NCI-H1417 treated with DMSO at 0.1 percent for 48 hours (cell line): Measurements from ENCODE around the gene SYNGAP1.

Source experiments
- DNase-seq: peaks from one replicate; lab custom pipeline; 2025; lab: John Stamatoyannopoulos, UW

The SYNGAP1 gene

DNA sequence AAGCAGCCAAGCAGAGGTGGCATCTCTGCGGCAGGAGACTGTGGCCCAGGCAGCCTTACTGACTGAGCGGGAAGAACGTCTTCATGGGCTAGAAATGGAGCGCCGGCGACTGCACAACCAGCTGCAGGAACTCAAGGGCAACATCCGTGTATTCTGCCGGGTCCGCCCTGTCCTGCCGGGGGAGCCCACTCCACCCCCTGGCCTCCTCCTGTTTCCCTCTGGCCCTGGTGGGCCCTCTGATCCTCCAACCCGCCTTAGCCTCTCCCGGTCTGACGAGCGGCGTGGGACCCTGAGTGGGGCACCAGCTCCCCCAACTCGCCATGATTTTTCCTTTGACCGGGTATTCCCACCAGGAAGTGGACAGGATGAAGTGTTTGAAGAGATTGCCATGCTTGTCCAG is 15.0 kb upstream of the SYNGAP1 start:
- no peak for DNase-seq

DNA sequence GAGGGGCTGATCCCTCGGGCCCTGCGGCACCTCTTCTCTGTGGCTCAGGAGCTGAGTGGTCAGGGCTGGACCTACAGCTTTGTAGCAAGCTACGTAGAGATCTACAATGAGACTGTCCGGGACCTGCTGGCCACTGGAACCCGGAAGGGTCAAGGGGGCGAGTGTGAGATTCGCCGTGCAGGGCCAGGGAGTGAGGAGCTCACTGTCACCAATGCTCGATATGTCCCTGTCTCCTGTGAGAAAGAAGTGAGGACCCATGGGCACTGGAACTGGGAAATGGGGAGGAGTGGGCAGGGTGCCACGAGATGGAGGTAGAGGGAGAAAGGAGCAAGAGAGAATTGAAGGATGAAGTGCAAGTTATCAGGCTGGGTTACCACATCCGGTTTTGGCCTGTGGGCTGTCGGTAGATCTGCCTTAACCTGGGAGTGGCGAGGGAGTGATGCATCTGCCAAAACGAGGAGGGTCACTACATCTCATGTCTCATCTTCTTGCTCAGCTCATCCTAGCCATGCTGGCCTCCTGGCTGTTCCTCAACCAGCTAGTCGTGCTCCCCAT is 14.4 kb upstream of the SYNGAP1 start:
- no peak for DNase-seq

DNA sequence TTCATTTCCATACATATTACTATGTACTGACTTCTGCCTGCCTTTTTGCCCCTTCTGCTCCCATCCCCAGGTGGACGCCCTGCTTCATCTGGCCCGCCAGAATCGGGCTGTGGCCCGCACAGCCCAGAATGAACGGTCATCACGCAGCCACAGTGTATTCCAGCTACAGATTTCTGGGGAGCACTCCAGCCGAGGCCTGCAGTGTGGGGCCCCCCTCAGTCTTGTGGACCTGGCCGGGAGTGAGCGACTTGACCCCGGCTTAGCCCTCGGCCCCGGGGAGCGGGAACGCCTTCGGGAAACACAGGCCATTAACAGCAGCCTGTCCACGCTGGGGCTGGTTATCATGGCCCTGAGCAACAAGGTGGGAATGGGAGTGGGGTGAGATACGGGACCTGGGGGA is 13.7 kb upstream of the SYNGAP1 start:
- no peak for DNase-seq

- no peak for DNase-seq
Measured at GRCh38 chr6:33407132-33407718, 12.6 kb upstream of the SYNGAP1 start.

GRCh38 chr6:33410050-33410710 is 9.7 kb upstream of the SYNGAP1 start:
- DNase-seq = peak; percentile 92

DNA sequence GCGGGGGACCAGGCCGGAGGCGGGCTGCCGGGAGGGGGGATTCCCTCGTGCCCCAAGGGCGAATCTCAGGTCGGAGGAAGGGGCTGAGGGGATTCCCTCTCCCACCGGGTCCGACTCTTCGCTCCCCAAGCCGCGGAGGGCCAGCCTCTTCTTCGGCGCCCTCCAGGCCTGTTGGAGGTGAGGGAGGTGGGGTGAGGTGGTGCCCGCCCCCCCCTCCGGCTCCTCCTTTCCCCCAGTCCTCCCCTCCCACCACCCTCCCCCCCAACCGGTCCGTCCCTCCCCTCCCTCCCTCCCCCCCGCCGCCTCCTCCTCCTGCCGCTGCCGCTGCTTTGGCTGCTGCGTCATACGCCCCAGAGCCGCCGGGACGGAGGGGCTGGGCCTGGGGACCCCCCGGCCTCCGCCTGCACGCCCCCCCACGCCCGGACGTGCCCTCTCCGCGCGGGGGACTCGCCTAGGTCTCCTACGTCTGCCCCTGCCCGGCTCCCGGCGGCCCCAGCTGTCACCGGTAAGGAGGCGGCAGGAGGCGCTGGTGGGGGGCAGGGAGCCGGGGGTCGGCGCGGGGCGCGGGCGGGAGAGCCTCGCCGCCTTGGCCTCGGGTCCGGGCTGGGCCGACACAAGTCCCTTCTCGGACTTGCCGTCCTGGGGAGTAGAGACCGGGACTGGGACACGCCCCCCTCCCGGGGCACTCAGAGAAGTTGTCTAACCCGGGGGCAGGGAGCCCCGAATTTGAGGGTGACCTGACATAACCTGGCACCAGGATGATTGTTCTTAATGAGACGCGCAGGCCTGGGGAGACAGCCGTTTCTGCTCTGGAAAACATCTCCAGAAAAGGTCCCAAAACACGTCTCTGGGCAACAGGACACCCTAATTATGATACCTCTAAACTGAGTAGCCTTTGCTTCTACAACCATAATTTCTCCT is 8.9 kb upstream of the SYNGAP1 start, which contains the start of gene PHF1:
Gene PHF1, plus strand, starts transcription at position 304 of the 921 bp plus-strand sequence. CDS start 1,250 bp downstream, outside the sequence.
- no peak for DNase-seq

DNA sequence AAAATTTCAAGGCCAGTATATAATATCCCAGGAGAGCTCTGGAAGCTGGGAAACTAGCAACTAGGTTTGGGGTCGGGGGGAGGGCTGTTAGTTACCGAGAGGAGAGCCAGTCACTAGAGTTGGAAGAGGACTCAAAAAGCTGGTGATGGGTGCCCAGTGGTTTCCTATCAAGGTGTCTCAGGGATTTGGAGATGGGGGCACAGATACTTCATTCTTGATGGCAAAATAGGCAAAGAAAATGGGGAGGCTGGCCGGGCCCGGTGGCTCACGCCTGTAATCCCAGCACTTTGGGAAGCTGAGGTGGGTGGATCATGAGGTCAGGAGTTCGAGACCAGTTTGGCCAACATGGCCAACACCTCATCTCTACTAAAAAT is 8.2 kb upstream of the SYNGAP1 start:
- DNase-seq = no peak

- no peak for DNase-seq
Measured at GRCh38 chr6:33412140-33413009, 7.5 kb upstream of the SYNGAP1 start.

GRCh38 chr6:33413241-33414120 is 6.4 kb upstream of the SYNGAP1 start:
- DNase-seq = no peak

DNA sequence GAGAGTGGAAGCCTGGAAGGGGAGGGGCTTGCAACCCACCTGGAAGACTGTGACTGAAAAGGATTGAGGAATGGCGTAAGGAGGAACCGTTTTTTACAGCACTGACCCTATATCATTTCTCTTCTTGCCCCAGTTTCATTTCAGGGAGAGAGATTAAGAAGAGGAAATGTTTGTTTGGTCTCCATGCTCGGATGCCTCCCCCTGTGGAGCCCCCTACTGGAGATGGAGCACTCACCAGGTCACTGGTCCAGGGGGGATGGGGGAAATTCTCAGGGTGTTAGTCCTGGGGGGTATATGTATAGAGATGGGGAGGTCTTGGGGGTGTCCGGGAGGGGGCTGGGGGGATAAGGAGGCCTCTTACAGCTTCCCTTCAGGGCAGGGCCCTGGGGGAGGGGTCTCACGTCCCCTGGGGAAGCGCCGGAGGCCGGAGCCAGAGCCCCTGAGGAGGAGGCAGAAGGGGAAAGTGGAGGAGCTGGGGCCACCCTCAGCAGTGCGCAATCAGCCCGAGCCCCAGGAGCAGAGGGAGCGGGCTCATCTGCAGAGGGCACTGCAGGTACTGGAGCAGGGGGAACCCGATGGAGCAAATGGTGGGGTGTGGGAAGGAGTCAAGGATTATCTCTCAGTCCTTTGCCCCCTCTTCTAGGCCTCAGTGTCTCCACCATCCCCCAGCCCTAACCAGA is 5.1 kb upstream of the SYNGAP1 start:
- DNase-seq = no peak

GRCh38 chr6:33415831-33416230 is 4.0 kb upstream of the SYNGAP1 start:
- DNase-seq = no peak

DNA sequence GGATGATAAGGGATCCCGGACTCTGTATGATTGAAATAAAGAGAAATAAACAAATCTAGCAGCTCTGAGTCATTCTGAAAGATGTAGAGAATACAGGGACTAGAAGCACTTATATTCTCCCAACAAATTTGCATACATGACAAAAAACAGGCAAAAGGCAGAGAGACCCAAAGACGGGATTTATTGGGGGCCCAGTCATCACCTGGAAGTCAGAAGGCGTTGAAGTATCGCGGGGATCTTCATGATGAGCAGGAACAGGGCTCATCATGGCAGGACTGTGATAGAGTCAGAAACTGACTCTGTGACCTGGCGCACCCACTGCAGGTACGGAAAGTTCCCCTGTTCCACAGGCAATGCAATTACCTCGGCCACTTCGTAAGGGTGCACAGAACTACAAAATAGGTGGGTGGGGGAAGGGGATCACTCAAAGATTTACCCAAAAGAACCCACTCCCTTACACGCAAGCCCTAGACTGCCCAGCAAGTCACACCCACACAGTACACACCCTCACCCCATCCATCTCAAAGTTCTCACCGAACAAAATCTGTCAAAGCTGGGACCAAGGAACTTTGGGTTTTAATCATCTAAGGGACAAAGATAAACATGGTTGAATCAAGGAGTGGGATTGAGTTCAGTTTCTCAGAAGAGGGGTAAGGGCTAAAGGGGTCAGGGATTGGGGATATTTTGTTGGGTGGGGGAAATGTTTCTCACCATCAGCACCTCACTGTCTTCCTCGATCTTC is 3.3 kb upstream of the SYNGAP1 start:
- no peak for DNase-seq

GRCh38 chr6:33417128-33417902 is 2.5 kb upstream of the SYNGAP1 start:
- DNase-seq = no peak

GRCh38 chr6:33417903-33418689 is 1.8 kb upstream of the SYNGAP1 start, which contains the start of gene CUTA:
CUTA (minus strand) TSS chr6:33418107; CDS start chr6:33418000, 107 bp downstream.
- peak; percentile 95 for DNase-seq

DNA sequence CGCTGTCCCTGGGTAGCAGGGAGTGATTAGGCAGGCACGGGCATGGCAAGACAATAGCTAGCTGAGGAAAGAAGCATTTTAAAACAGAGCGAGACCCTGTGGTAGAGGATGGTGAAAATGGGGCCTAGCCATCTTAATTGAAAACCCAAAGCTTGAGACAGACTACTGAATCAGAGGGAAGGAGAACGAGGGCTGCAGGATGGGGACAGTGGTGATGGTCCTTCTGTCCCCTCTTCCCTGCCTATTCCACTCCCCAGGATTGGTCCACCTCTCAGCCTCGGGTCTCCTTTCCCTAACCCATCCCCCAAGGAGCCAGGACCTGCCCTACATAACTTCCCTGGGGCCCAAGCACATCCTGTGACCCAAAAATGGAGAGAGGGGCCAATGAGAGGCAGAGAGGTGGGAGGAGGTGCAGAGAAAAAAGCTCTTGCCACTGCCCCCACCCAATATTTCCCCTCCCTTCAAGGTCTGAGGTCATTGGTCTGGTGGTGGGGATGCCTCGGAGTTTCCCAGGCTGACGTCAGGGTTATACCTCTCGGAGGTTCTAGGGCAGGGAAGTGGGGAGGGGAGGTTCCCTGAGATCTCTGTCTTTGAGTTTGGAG is 1.1 kb upstream of the SYNGAP1 start:
- DNase-seq = no peak

DNA sequence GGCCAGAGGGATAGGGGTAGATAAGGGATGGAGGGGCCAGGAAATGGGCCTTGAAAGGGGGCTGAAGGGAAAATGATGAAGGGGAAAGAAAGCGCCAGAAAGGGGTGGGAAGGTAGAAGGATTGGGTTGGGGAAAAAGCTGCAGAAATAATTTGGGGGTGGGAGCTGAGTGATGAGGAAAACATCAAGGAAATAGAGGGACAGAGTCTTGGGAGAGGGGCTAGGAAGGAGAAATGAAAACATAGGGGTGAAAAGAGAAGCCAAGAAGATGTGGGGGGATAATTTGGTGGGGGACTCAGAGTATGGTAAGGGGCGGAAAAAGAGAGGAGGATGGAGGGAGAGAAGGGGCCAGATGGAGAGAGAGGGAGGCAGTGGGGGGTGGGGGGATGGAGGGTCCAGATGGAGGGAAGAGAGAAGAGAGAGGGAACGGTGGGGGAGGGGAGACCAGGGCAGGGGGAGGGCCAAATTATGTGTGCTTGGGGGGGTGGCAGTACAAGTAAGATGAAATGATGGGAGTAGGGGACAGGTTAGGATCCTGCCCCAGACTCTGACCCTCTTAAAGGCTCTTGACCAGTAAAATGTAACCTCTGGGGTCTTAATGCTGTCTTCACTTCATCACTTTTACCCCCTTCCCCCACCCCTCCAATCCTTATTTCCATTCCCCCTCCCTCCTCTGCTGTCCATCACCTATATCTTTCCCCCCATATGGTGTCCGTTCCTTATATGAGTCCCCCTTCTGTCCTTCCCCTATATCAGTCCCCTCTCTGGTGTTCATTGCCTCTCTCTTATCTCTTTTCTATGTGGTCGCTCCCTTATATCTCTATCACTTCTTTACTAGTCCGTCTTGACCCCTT is 852 bp downstream of the SYNGAP1 start:
- no peak for DNase-seq
